Skeletal muscle tissue (tissue), 4 donors: ENCODE measurements around the gene SLC9A5. TPM values are rescaled to one million over a fixed set of nuclear protein-coding genes. Genes with fewer than 3 reads are reported as not detected.

ENCODE experiments used
- H3K27ac ChIP-seq: one replicate; pipeline ENCODE4 v1.7.0; 2013; ENCODE audit warnings: mild to moderate bottlenecking, low read depth, low read length, inconsistent platforms
- H3K27me3 ChIP-seq, 3 donors: one replicate each; pipeline ENCODE4 v1.7.0; 2013; ENCODE audit warnings: low read length in 3 of 3; ENCODE audit not compliant: control insufficient read depth in 3 of 3, insufficient read depth in 3 of 3
- H3K36me3 ChIP-seq, 3 donors: one replicate each; pipeline ENCODE4 v1.7.0; 2013; ENCODE audit warnings: low read length in 3 of 3; ENCODE audit not compliant: control insufficient read depth in 3 of 3, insufficient read depth in 3 of 3
- H3K4me1 ChIP-seq, 3 donors: one replicate each; pipeline ENCODE4 v1.7.0; 2013; ENCODE audit warnings: low read length in 3 of 3, mild to moderate bottlenecking in 3 of 3; ENCODE audit not compliant: control insufficient read depth in 3 of 3, insufficient read depth in 3 of 3
- H3K4me3 ChIP-seq, 3 donors: one replicate each; pipeline ENCODE4 v1.7.0; 2013; ENCODE audit warnings: low read length in 3 of 3
- H3K9ac ChIP-seq, 3 donors: one replicate each; pipeline ENCODE4 v1.7.0; 2013; ENCODE audit warnings: low read length in 3 of 3, mild to moderate bottlenecking in 3 of 3, moderate library complexity in 2 of 3, low read depth in 1 of 3
- H3K9me3 ChIP-seq, 3 donors: one replicate each; pipeline ENCODE4 v1.7.0; 2013; ENCODE audit warnings: low read length in 3 of 3; ENCODE audit not compliant: control insufficient read depth in 3 of 3
- total RNA-seq: library from RNA; depleted of rRNA; stranded (reverse); fragments of >200 nt; gene quantifications from one replicate; pipeline ENCODE4 v1.2.3, GENCODE V29; 2014
- donor health status: Osteomylitis.

SLC9A5 gene
- total RNA-seq, 1 donor from 2014 or later: not detected

- peaks cover 54 to 61% (median 56%) of the 10 kb centered on the region in 3 donors for H3K36me3 ChIP-seq
Measured at GRCh38 chr16:67238278-67238575, 10.6 kb upstream of the SLC9A5 start.

GRCh38 chr16:67238806-67239470, 9.8 kb upstream of the SLC9A5 start:
- Histone ChIP-seq H3K4me1 (peaks cover 58 to 66% (median 61%) of the 10 kb centered on the region in 3 donors), H3K27ac (peak overlapping the region; percentile 98), H3K27me3 (no peaks in the 10 kb centered on the region), H3K9me3 (no peaks in the 10 kb centered on the region), H3K9ac (peak overlapping the region; percentile 34 to 79 (median 38)), H3K4me3 (peak overlapping the region in 1 of 3 donors; percentile 13), H3K36me3 (peaks cover 50 to 55% (median 50%) of the 10 kb centered on the region in 3 donors)

More at GRCh38 chr16:67238278-67238575, 10.6 kb upstream of the SLC9A5 start:
- Histone ChIP-seq H3K9ac (peak overlapping the region in 1 of 3 donors; percentile 79), H3K9me3 (no peaks in the 10 kb centered on the region), H3K4me1 (peaks cover 51 to 59% (median 54%) of the 10 kb centered on the region in 3 donors), H3K27ac (peak overlapping the region; percentile 3), H3K4me3 (no peak overlapping the region), H3K27me3 (no peaks in the 10 kb centered on the region)

- Histone ChIP-seq H3K9me3 (no peaks in the 10 kb centered on the region), H3K27ac (peak overlapping the region; percentile 98), H3K4me3 (peak overlapping the region; percentile 13 to 45 (median 40)), H3K4me1 (peaks cover 74 to 82% (median 76%) of the 10 kb centered on the region in 3 donors), H3K9ac (peak overlapping the region; percentile 4 to 79 (median 70)), H3K36me3 (peaks cover 37 to 40% (median 37%) of the 10 kb centered on the region in 3 donors), H3K27me3 (no peaks in the 10 kb centered on the region)
Measured at GRCh38 chr16:67240506-67240905, 8.3 kb upstream of the SLC9A5 start.

- Histone ChIP-seq H3K27me3 (no peaks in the 10 kb centered on the region), H3K4me3 (peak overlapping the region; percentile 33 to 52 (median 34)), H3K4me1 (peaks cover 79 to 83% (median 80%) of the 10 kb centered on the region in 3 donors), H3K27ac (peak overlapping the region; percentile 98), H3K9me3 (no peaks in the 10 kb centered on the region), H3K9ac (peak overlapping the region; percentile 59 to 84 (median 69)), H3K36me3 (peaks cover 30 to 32% (median 30%) of the 10 kb centered on the region in 3 donors)
Measured at GRCh38 chr16:67241008-67241900, 7.5 kb upstream of the SLC9A5 start.

GRCh38 chr16:67242138-67242730, 6.5 kb upstream of the SLC9A5 start:
- Histone ChIP-seq H3K27me3 (no peaks in the 10 kb centered on the region), H3K4me3 (peak overlapping the region in 2 of 3 donors; percentile 34 to 49), H3K4me1 (peaks cover 79 to 81% (median 80%) of the 10 kb centered on the region in 3 donors), H3K27ac (peak overlapping the region; percentile 98), H3K9ac (peak overlapping the region; percentile 57 to 84 (median 62)), H3K9me3 (no peaks in the 10 kb centered on the region), H3K36me3 (peaks cover 22 to 24% (median 23%) of the 10 kb centered on the region in 3 donors)

- peak overlapping the region; percentile 42 to 91 (median 48) for H3K4me3 ChIP-seq
- H3K27ac ChIP-seq: peak overlapping the region; percentile 99
- peaks cover 9 to 12% (median 12%) of the 10 kb centered on the region in 3 donors for H3K36me3 ChIP-seq
- peaks cover 81 to 82% (median 82%) of the 10 kb centered on the region in 3 donors for H3K4me1 ChIP-seq
- H3K9ac ChIP-seq: peak overlapping the region; percentile 76 to 99 (median 98)
- H3K9me3 ChIP-seq: no peaks in the 10 kb centered on the region
- no peaks in the 10 kb centered on the region for H3K27me3 ChIP-seq
Measured at GRCh38 chr16:67243481-67243880, 5.3 kb upstream of the SLC9A5 start.

DNA sequence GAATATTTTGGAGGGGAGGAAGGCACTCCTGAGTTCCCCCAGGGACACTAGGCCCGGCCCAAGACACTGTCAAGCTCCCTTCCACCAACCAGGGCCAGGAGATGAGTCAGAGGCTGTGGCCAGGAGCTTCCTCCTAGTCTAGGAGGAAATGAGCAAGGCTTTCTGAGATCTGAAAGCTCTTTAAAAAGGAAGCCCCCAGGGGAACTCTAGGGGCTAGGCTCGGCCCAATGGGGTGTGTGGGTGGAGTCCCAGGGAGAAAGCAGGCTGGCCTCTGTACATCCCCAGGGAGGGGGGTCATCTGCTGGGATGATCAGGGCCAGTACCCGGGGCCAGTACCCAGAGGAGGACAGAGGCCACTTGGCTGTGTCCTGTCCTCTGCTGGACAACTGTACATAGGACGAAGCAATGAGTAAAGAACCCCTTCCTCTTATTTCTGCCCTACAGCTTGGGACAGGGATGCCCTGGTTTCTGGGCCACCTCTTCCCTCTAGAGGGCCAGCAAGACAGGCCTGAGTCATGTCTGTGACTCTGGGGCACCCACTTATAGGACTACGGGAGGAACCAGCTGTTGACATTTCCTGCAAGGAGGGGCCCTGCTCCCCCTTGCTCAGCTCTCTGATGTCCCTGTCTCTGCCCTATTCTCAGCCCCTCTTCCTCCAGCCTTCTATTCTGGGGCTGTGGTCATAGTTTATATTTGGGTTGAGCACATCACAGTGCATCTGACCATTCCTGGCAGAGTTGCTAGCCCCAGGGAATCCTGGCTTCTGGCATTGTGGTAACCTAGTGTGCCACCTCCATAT, 4.2 kb upstream of the SLC9A5 start:
- Histone ChIP-seq H3K9ac (peak overlapping the region; percentile 98 to 99 (median 99)), H3K4me3 (peak overlapping the region; percentile 74 to 91 (median 86)), H3K36me3 (peaks cover 0 to 2% (median under 1%) of the 10 kb centered on the region in 3 donors), H3K27ac (peak overlapping the region; percentile 99), H3K27me3 (peaks cover 0 to 4% (median 0%) of the 10 kb centered on the region in 3 donors), H3K9me3 (no peaks in the 10 kb centered on the region), H3K4me1 (peaks cover 77 to 79% (median 79%) of the 10 kb centered on the region in 3 donors)

DNA sequence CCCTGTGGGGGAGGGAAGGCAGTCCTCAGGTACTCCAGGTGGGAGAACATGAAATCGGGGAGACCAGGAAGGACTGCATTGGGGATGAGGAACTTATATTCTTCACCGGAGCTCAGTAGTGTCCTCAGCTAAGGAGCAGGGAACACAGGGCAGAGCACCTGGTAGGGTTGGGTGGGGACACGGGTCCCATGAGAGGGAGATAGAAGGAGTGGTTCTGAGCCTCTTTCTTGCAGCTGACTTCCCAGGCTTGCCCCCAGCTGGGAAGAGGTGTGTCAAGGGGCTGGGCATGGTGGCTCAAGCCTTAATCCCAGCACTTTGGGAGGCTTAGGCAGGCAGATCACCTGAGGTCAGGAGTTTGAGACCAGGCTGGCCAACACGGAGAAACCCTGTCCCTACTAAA, 3.6 kb upstream of the SLC9A5 start:
- H3K9me3 ChIP-seq: no peaks in the 10 kb centered on the region
- H3K27me3 ChIP-seq: peaks cover 0 to 4% (median 0%) of the 10 kb centered on the region in 3 donors
- H3K36me3 ChIP-seq: no peaks in the 10 kb centered on the region
- H3K4me1 ChIP-seq: peaks cover 74 to 79% (median 77%) of the 10 kb centered on the region in 3 donors
- peak overlapping the region; percentile 98 to 99 (median 99) for H3K9ac ChIP-seq
- H3K27ac ChIP-seq: peak overlapping the region; percentile 99
- H3K4me3 ChIP-seq: peak overlapping the region; percentile 74 to 91 (median 86)

- Histone ChIP-seq H3K36me3 (no peaks in the 10 kb centered on the region), H3K4me3 (peak overlapping the region; percentile 83 to 91 (median 86)), H3K4me1 (peaks cover 69 to 74% (median 72%) of the 10 kb centered on the region in 3 donors), H3K27ac (peak overlapping the region; percentile 99), H3K9ac (peak overlapping the region; percentile 98 to 99 (median 99)), H3K27me3 (peaks cover 0 to 4% (median 0%) of the 10 kb centered on the region in 3 donors), H3K9me3 (no peaks in the 10 kb centered on the region)
Measured at GRCh38 chr16:67245674-67246080, 3.1 kb upstream of the SLC9A5 start.
